A549 (cell line): ENCODE results near the gene KAT7. TPM values are rescaled to one million over a fixed set of nuclear protein-coding genes. Genes with fewer than 3 reads are reported as not detected.

Experiments used
- ATAC-seq, 2 experiments: fragments of 200-7000 bp in 1 of 2; fragments of >200 bp in 1 of 2; cut with Nextera tagmentation in 1 of 2; cut with Tn5 transposase in 1 of 2; 3 replicates each; pipeline versions ENCODE4 v1.8.0 to v1.9.1; 2018 to 2020; ENCODE audit warnings: mild to moderate bottlenecking in 1 of 2, moderate library complexity in 1 of 2
- CTCF ChIA-PET: fragments of 300-600 bp; sonication (Branson Sonifier 250); formaldehyde crosslinking; extraction: SDS; loops from one replicate; lab custom pipeline; 2021; ENCODE audit warnings: antibody characterized with exemption, inconsistent platforms; lab: Yijun Ruan, JAX
- POLR2A ChIA-PET: fragments of 350-600 bp; formaldehyde crosslinking; extraction: SDS; loops from one replicate; lab custom pipeline; 2021; ENCODE audit warnings: antibody characterized with exemption, inconsistent platforms; lab: Yijun Ruan, JAX
- DNase-seq, 2 experiments: peaks; one replicate each; pipeline versions ENCODE4 v3.0.0 to v3.0.0-alpha.2; 2011 to 2016; ENCODE audit warnings: low read depth in 1 of 2, low spot score in 1 of 2
- FAIRE-seq: peaks from 2 replicates; lab custom pipeline; 2011; peaks lifted over from hg19 to GRCh38; lab: Jason Lieb, UNC
- H3K27ac ChIP-seq, 2 experiments: fragments of >200 bp; sonication (Bioruptor Twin); formaldehyde crosslinking; 3 replicates each; pipeline ENCODE4 v1.5.1; 2016 to 2017
- H3K4me1 ChIP-seq: fragments of >200 bp; sonication (Bioruptor Twin); formaldehyde crosslinking; 3 replicates; pipeline ENCODE4 v1.6.1; 2016
- H3K4me2 ChIP-seq: fragments of >200 bp; sonication (Bioruptor Twin); formaldehyde crosslinking; 3 replicates; pipeline ENCODE4 v1.6.1; 2016
- H3K4me3 ChIP-seq: fragments of >200 bp; sonication (Bioruptor Twin); formaldehyde crosslinking; 3 replicates; pipeline ENCODE4 v1.5.1; 2016
- H3K9me3 ChIP-seq: fragments of >200 bp; sonication (Bioruptor Twin); formaldehyde crosslinking; 3 replicates; pipeline ENCODE4 v1.6.1; 2016
- CBX2 ChIP-seq: fragments of 200-600 bp; sonication (generic); IDR thresholded peaks from 2 replicates; pipeline ENCODE4 v1.6.1; 2016; ENCODE audit warnings: low read depth, mild to moderate bottlenecking, borderline replicate concordance
- CEBPB ChIP-seq, 2 experiments: fragments of >200 bp in 1 of 2; sonication (Bioruptor Twin) in 1 of 2; formaldehyde crosslinking in 1 of 2; IDR thresholded peaks; 2 replicates each; pipeline ENCODE4 v1.6.1; 2012 to 2016
- CHD2 ChIP-seq: fragments of 150-350 bp; IDR thresholded peaks from 2 replicates; pipeline ENCODE4 v1.6.1; 2014; ENCODE audit warnings: low read length; ENCODE audit not compliant: partially characterized antibody
- CHD4 ChIP-seq: fragments of 200-600 bp; sonication (generic); IDR thresholded peaks from 2 replicates; pipeline ENCODE4 v1.6.1; 2016; ENCODE audit warnings: antibody characterized with exemption, mild to moderate bottlenecking, borderline replicate concordance
- EHF ChIP-seq: fragments of 250-450 bp; sonication (Bioruptor Pico); IDR thresholded peaks from 2 replicates; pipeline ENCODE4 v1.5.0; 2020; ENCODE audit warnings: mild to moderate bottlenecking
- HOXA7 ChIP-seq: fragments of 250-450 bp; sonication (Bioruptor Pico); IDR thresholded peaks from 2 replicates; pipeline ENCODE4 v1.5.0; 2020; ENCODE audit warnings: mild to moderate bottlenecking, moderate library complexity
- HOXB13 ChIP-seq: fragments of 250-450 bp; sonication (Bioruptor Pico); IDR thresholded peaks from 2 replicates; pipeline ENCODE4 v1.5.0; 2020; ENCODE audit warnings: low read depth, mild to moderate bottlenecking, moderate library complexity
- JUNB ChIP-seq: fragments of >200 bp; sonication (Bioruptor Twin); formaldehyde crosslinking; IDR thresholded peaks from 2 replicates; pipeline ENCODE4 v1.6.1; 2016
- KDM5A ChIP-seq: fragments of 200-600 bp; sonication (generic); IDR thresholded peaks from 2 replicates; pipeline ENCODE4 v1.6.1; 2016; ENCODE audit warnings: antibody characterized with exemption, mild to moderate bottlenecking
- MAFK ChIP-seq: fragments of 450-650 bp; IDR thresholded peaks from 2 replicates; pipeline ENCODE4 v1.6.1; 2014; ENCODE audit not compliant: partially characterized antibody
- MAZ ChIP-seq: fragments of 150-350 bp; IDR thresholded peaks from 2 replicates; pipeline ENCODE4 v1.6.1; 2014; ENCODE audit warnings: antibody characterized with exemption, low read depth, low read length, borderline replicate concordance
- NFE2L2 ChIP-seq: fragments of 150-350 bp; conservative IDR thresholded peaks from 2 replicates; pipeline ENCODE4 v1.6.1; 2014; ENCODE audit warnings: low read length
- PHF8 ChIP-seq: fragments of 200-600 bp; sonication (generic); IDR thresholded peaks from 2 replicates; pipeline ENCODE4 v1.6.1; 2016; ENCODE audit warnings: low read depth, mild to moderate bottlenecking, antibody characterized with exemption, moderate library complexity, borderline replicate concordance
- RAD21 ChIP-seq, 2 experiments: fragments of >200 bp in 1 of 2; sonication (Bioruptor Twin) in 1 of 2; formaldehyde crosslinking in 1 of 2; IDR thresholded peaks in 1 of 2; conservative IDR thresholded peaks in 1 of 2; 2 replicates in 1 of 2; 3 replicates in 1 of 2; pipeline ENCODE4 v1.6.1; 2012 to 2018; ENCODE audit warnings: inconsistent platforms in 1 of 2
- RARB ChIP-seq: fragments of 250-450 bp; sonication (Bioruptor Pico); IDR thresholded peaks from 2 replicates; pipeline ENCODE4 v1.8.0; 2021; ENCODE audit warnings: mild to moderate bottlenecking, moderate library complexity
- RNF2 ChIP-seq: fragments of 200-600 bp; sonication (generic); IDR thresholded peaks from 2 replicates; pipeline ENCODE4 v1.6.1; 2016; ENCODE audit warnings: low read depth, mild to moderate bottlenecking, antibody characterized with exemption, moderate library complexity, borderline replicate concordance
- SMC3 ChIP-seq: fragments of >200 bp; sonication (Bioruptor Twin); formaldehyde crosslinking; IDR thresholded peaks from 3 replicates; pipeline ENCODE4 v1.6.1; 2018; ENCODE audit warnings: inconsistent platforms
- TFCP2L1 ChIP-seq: fragments of 250-450 bp; sonication (Bioruptor Pico); IDR thresholded peaks from 2 replicates; pipeline ENCODE4 v1.5.0; 2021; ENCODE audit warnings: mild to moderate bottlenecking
- ZFP36 ChIP-seq: fragments of 450-650 bp; IDR thresholded peaks from 2 replicates; pipeline ENCODE4 v1.6.1; 2014; ENCODE audit warnings: borderline replicate concordance; ENCODE audit not compliant: partially characterized antibody
- WGBS: methylation state at CpG from one replicate; pipeline ENCODE4 v1.1.6; 2017; ENCODE audit errors: missing lambda C conversion rate; 5-methylcytosine and 5-hydroxymethylcytosine counted together
- polyA plus RNA-seq, 4 experiments: library from polyadenylated mRNA; depleted of rRNA in 3 of 4; stranded (reverse); fragments of >200 nt; fragmentation: RNase III in 1 of 4; extraction: RNeasy Plus Mini Kit Qiagen cat#74134 plus additional on column Dnase treatment in 1 of 4; gene quantifications; 2 replicates in 3 of 4; 3 replicates in 1 of 4; pipeline ENCODE4 v1.2.3, GENCODE V29; 2011 to 2017
- TF ChIP-seq, protein P1 (sequence below): IDR thresholded peaks from 2 replicates; pipeline ENCODE4 v1.6.1; 2012; ENCODE audit warnings: low read depth, borderline replicate concordance
- TF ChIP-seq, protein P2 (sequence below): fragments of 150-350 bp; IDR thresholded peaks from 2 replicates; pipeline ENCODE4 v1.6.1; 2014; ENCODE audit warnings: low read depth, mild to moderate bottlenecking, low read length
- TF ChIP-seq, protein P3 (sequence below): fragments of 200-600 bp; sonication (generic); IDR thresholded peaks from 2 replicates; pipeline ENCODE4 v1.6.1; 2016; ENCODE audit warnings: antibody characterized with exemption, mild to moderate bottlenecking, moderate library complexity
- TF ChIP-seq, protein P4 (sequence below): fragments of >200 bp; sonication (Bioruptor Twin); formaldehyde crosslinking; IDR thresholded peaks from 3 replicates; pipeline ENCODE4 v1.5.1; 2016
- TF ChIP-seq, protein P5 (sequence below): fragments of 450-650 bp; IDR thresholded peaks from 2 replicates; pipeline ENCODE4 v1.6.1; 2014; ENCODE audit warnings: antibody characterized with exemption
- TF ChIP-seq, protein P6 (sequence below): IDR thresholded peaks from 2 replicates; pipeline ENCODE4 v1.6.1; 2012
- TF ChIP-seq, protein P7 (sequence below): fragments of 250-450 bp; sonication (Bioruptor Pico); IDR thresholded peaks from 2 replicates; pipeline ENCODE4 v1.5.0; 2020; ENCODE audit warnings: low read depth, mild to moderate bottlenecking, moderate library complexity

Gene KAT7
- polyA plus RNA-seq, 2 of the 4 experiments (the other 2 are of a cell fraction) = 33.2 to 48.7 TPM

DNA sequence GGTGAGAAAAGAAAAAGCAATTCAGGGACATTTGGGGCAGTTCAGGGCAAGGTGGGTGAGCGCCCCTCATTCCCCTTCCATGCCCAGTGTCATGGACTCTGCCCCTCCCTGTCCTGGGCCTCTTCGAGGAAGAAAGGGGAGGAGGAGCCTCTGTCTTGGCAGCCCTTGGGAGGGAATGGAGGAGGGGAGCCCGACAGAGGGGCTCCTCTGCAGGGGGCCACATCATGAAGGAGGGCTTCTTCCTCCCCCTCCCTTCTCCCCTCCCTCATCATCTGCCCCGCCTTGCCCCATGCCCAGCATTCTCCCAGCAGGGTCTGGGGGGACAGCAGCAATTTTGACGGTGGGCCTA is 92.5 kb downstream of the KAT7 start:
- ChIA-PET CTCF (interaction anchor here (0.8 to 34.2 kb wide), 32 partner anchors 8 to 232 kb away, joined by 3 to 1602 read pairs (median 7); partner anchors contain the start of genes DLX3 and DLX4), POLR2A (interaction anchor here (0.8 kb wide), 1 partner anchor 116 kb away, joined by 3 read pairs; no protein-coding TSS in a partner anchor)
- peak overlapping the region; percentile 92 for H3K4me2 ChIP-seq
- TF ChIP-seq MAZ = no peak
- TF ChIP-seq, protein P1, sequence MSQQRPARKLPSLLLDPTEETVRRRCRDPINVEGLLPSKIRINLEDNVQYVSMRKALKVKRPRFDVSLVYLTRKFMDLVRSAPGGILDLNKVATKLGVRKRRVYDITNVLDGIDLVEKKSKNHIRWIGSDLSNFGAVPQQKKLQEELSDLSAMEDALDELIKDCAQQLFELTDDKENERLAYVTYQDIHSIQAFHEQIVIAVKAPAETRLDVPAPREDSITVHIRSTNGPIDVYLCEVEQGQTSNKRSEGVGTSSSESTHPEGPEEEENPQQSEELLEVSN = no peak
- TF ChIP-seq ZFP36 = no peak
- TF ChIP-seq, protein P2, sequence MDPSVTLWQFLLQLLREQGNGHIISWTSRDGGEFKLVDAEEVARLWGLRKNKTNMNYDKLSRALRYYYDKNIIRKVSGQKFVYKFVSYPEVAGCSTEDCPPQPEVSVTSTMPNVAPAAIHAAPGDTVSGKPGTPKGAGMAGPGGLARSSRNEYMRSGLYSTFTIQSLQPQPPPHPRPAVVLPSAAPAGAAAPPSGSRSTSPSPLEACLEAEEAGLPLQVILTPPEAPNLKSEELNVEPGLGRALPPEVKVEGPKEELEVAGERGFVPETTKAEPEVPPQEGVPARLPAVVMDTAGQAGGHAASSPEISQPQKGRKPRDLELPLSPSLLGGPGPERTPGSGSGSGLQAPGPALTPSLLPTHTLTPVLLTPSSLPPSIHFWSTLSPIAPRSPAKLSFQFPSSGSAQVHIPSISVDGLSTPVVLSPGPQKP = no peak
- TF ChIP-seq, protein P3, sequence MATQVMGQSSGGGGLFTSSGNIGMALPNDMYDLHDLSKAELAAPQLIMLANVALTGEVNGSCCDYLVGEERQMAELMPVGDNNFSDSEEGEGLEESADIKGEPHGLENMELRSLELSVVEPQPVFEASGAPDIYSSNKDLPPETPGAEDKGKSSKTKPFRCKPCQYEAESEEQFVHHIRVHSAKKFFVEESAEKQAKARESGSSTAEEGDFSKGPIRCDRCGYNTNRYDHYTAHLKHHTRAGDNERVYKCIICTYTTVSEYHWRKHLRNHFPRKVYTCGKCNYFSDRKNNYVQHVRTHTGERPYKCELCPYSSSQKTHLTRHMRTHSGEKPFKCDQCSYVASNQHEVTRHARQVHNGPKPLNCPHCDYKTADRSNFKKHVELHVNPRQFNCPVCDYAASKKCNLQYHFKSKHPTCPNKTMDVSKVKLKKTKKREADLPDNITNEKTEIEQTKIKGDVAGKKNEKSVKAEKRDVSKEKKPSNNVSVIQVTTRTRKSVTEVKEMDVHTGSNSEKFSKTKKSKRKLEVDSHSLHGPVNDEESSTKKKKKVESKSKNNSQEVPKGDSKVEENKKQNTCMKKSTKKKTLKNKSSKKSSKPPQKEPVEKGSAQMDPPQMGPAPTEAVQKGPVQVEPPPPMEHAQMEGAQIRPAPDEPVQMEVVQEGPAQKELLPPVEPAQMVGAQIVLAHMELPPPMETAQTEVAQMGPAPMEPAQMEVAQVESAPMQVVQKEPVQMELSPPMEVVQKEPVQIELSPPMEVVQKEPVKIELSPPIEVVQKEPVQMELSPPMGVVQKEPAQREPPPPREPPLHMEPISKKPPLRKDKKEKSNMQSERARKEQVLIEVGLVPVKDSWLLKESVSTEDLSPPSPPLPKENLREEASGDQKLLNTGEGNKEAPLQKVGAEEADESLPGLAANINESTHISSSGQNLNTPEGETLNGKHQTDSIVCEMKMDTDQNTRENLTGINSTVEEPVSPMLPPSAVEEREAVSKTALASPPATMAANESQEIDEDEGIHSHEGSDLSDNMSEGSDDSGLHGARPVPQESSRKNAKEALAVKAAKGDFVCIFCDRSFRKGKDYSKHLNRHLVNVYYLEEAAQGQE = no peak
- TF ChIP-seq, protein P4, sequence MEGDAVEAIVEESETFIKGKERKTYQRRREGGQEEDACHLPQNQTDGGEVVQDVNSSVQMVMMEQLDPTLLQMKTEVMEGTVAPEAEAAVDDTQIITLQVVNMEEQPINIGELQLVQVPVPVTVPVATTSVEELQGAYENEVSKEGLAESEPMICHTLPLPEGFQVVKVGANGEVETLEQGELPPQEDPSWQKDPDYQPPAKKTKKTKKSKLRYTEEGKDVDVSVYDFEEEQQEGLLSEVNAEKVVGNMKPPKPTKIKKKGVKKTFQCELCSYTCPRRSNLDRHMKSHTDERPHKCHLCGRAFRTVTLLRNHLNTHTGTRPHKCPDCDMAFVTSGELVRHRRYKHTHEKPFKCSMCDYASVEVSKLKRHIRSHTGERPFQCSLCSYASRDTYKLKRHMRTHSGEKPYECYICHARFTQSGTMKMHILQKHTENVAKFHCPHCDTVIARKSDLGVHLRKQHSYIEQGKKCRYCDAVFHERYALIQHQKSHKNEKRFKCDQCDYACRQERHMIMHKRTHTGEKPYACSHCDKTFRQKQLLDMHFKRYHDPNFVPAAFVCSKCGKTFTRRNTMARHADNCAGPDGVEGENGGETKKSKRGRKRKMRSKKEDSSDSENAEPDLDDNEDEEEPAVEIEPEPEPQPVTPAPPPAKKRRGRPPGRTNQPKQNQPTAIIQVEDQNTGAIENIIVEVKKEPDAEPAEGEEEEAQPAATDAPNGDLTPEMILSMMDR = no peak
- TF ChIP-seq TFCP2L1 (CRISPR knock-in tag) = no peak
- TF ChIP-seq EHF (CRISPR knock-in tag) = no peak
- TF ChIP-seq MAFK = no peak
- no peak for TF ChIP-seq RAD21 (conservative IDR thresholded peaks at IDR 0.05 in 1 of 2, IDR thresholded peaks at IDR 0.05 in 1 of 2)
- TF ChIP-seq, protein P5, sequence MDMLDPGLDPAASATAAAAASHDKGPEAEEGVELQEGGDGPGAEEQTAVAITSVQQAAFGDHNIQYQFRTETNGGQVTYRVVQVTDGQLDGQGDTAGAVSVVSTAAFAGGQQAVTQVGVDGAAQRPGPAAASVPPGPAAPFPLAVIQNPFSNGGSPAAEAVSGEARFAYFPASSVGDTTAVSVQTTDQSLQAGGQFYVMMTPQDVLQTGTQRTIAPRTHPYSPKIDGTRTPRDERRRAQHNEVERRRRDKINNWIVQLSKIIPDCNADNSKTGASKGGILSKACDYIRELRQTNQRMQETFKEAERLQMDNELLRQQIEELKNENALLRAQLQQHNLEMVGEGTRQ = no peak
- no peak for TF ChIP-seq KDM5A
- no peak for TF ChIP-seq PHF8
- no peak for TF ChIP-seq NFE2L2
- TF ChIP-seq, protein P6, sequence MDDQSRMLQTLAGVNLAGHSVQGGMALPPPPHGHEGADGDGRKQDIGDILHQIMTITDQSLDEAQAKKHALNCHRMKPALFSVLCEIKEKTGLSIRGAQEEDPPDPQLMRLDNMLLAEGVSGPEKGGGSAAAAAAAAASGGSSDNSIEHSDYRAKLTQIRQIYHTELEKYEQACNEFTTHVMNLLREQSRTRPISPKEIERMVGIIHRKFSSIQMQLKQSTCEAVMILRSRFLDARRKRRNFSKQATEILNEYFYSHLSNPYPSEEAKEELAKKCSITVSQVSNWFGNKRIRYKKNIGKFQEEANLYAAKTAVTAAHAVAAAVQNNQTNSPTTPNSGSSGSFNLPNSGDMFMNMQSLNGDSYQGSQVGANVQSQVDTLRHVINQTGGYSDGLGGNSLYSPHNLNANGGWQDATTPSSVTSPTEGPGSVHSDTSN = no peak
- ATAC-seq = peak; percentile 1 to 12; a peak in 3 of 6 replicates
- DNase-seq = no peak
- H3K4me3 ChIP-seq = no peak overlapping the region
- no peaks in the 10 kb centered on the region for H3K9me3 ChIP-seq
- 49% methylated on average over 5 of the region's 5 CpGs for WGBS
- H3K4me1 ChIP-seq = peaks cover 5% of the 10 kb centered on the region; the same call in 1 of the 3 replicates
- no peak overlapping the region for H3K27ac ChIP-seq
- no peak for FAIRE-seq

DNA sequence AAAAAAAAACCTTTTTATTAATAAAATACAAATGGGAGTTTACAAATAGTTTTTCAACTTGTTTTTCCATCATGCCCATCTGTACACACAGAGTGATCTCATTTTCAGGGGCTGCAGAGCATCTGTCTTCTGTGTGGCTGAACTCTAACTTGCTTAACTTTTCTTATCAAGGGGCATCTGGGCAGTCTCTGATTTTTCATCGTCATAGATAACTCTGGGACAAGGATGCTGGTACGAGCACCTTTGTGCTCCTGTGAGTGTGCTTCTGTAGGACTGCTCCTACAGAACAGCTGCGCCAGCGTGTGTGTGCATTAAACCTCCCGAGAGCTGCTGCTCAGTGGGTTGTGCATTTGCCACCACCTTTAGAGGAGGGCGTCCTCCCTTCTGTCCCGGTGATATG is 94.0 kb downstream of the KAT7 start:
- H3K4me2 ChIP-seq = no peak overlapping the region
- ATAC-seq (no peak), DNase-seq (no peak), FAIRE-seq (no peak)
- 52% methylated on average over 6 of the region's 7 CpGs for WGBS
- H3K27ac ChIP-seq = no peak overlapping the region
- H3K4me1 ChIP-seq = peaks cover 5% of the 10 kb centered on the region; the same call in 1 of the 3 replicates
- ChIA-PET CTCF (interaction anchor here (0.6 to 9.7 kb wide), 11 partner anchors 13 to 326 kb away, joined by 3 to 167 read pairs (median 5); partner anchors contain the start of genes DLX3, PPP1R9B and SLC35B1), POLR2A (no interaction called here)
- no peak overlapping the region for H3K4me3 ChIP-seq
- H3K9me3 ChIP-seq = no peaks in the 10 kb centered on the region
- TF ChIP-seq RNF2 (no peak), RARB (no peak), CHD4 (no peak), JUNB (no peak), HOXA7 (CRISPR knock-in tag) (no peak), CEBPB (IDR thresholded peaks at IDR 0.05) (no peak), PHF8 (no peak), CBX2 (no peak), CHD2 (no peak), SMC3 (no peak), RAD21 (conservative IDR thresholded peaks at IDR 0.05 in 1 of 2, IDR thresholded peaks at IDR 0.05 in 1 of 2) (no peak), MAZ (no peak), HOXB13 (CRISPR knock-in tag) (no peak)
- TF ChIP-seq, protein P7, sequence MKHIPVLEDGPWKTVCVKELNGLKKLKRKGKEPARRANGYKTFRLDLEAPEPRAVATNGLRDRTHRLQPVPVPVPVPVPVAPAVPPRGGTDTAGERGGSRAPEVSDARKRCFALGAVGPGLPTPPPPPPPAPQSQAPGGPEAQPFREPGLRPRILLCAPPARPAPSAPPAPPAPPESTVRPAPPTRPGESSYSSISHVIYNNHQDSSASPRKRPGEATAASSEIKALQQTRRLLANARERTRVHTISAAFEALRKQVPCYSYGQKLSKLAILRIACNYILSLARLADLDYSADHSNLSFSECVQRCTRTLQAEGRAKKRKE (CRISPR knock-in tag) = no peak
